ENCODE data around the gene ADAM19. TPM values are rescaled to one million over a fixed set of nuclear protein-coding genes. Genes with fewer than 3 reads are reported as not detected.

The ADAM19 gene
- total RNA-seq, 1 donor from 2014 or later, result 176 TPM

- Mint-ChIP-seq H3K27me3 (ENCODE audit: unreplicated experiment) (no peaks in the 10 kb centered on the region), H3K4me3 (ENCODE audit: unreplicated experiment) (no peak overlapping the region), H3K36me3 (ENCODE audit: low read depth, unreplicated experiment) (peaks cover 29% of the 10 kb centered on the region), H3K9me3 (ENCODE audit: unreplicated experiment) (no peaks in the 10 kb centered on the region), H3K27ac (ENCODE audit: unreplicated experiment) (no peak overlapping the region), H3K4me1 (ENCODE audit: unreplicated experiment) (peaks cover 14% of the 10 kb centered on the region)
- TF ChIP-seq CTCF (IDR thresholded peaks at IDR 0.05; ENCODE audit: unreplicated experiment), result no peak
- no peak for DNase-seq (ENCODE audit: low spot score)
Measured at GRCh38 chr5:157468293-157468965, 107.1 kb downstream of the ADAM19 start.

- no peak for DNase-seq (ENCODE audit: low spot score)
- no peaks in the 10 kb centered on the region for H3K9me3 Mint-ChIP-seq (ENCODE audit: unreplicated experiment)
- peaks cover 8% of the 10 kb centered on the region for H3K27me3 Mint-ChIP-seq (ENCODE audit: unreplicated experiment)
- peaks cover 10% of the 10 kb centered on the region for H3K36me3 Mint-ChIP-seq (ENCODE audit: low read depth, unreplicated experiment)
- H3K4me1 Mint-ChIP-seq (ENCODE audit: unreplicated experiment), result peaks cover 15% of the 10 kb centered on the region
- no peak overlapping the region for H3K27ac Mint-ChIP-seq (ENCODE audit: unreplicated experiment)
- TF ChIP-seq CTCF (IDR thresholded peaks at IDR 0.05; ENCODE audit: unreplicated experiment), result no peak
- no peak overlapping the region for H3K4me3 Mint-ChIP-seq (ENCODE audit: unreplicated experiment)
Measured at GRCh38 chr5:157464519-157465171, 110.9 kb downstream of the ADAM19 start.

GRCh38 chr5:157463621-157464518 is 111.7 kb downstream of the ADAM19 start:
- H3K27ac Mint-ChIP-seq (ENCODE audit: unreplicated experiment), result no peak overlapping the region

GRCh38 chr5:157463081-157463480 is 112.5 kb downstream of the ADAM19 start:
- peaks cover 8% of the 10 kb centered on the region for H3K27me3 Mint-ChIP-seq (ENCODE audit: unreplicated experiment)
- no peak overlapping the region for H3K4me3 Mint-ChIP-seq (ENCODE audit: unreplicated experiment)
- no peaks in the 10 kb centered on the region for H3K9me3 Mint-ChIP-seq (ENCODE audit: unreplicated experiment)
- H3K27ac Mint-ChIP-seq (ENCODE audit: unreplicated experiment), result no peak overlapping the region
- H3K36me3 Mint-ChIP-seq (ENCODE audit: low read depth, unreplicated experiment), result peaks cover 10% of the 10 kb centered on the region
- no peak for TF ChIP-seq CTCF (IDR thresholded peaks at IDR 0.05; ENCODE audit: unreplicated experiment)
- no peak for DNase-seq (ENCODE audit: low spot score)
- peaks cover 15% of the 10 kb centered on the region for H3K4me1 Mint-ChIP-seq (ENCODE audit: unreplicated experiment)

More at GRCh38 chr5:157463621-157464518, 111.7 kb downstream of the ADAM19 start:
- no peak for DNase-seq (ENCODE audit: low spot score)
- no peak for TF ChIP-seq CTCF (IDR thresholded peaks at IDR 0.05; ENCODE audit: unreplicated experiment)
- Mint-ChIP-seq H3K4me3 (ENCODE audit: unreplicated experiment) (no peak overlapping the region), H3K9me3 (ENCODE audit: unreplicated experiment) (no peaks in the 10 kb centered on the region), H3K27me3 (ENCODE audit: unreplicated experiment) (peaks cover 8% of the 10 kb centered on the region), H3K36me3 (ENCODE audit: low read depth, unreplicated experiment) (peaks cover 10% of the 10 kb centered on the region), H3K4me1 (ENCODE audit: unreplicated experiment) (peaks cover 15% of the 10 kb centered on the region)
